Fibroblast of gingiva (primary cell): ENCODE results near the gene TOP2A.
A peak's percentile ranks its signal among the peaks of the same experiment; 100 is the strongest.

Experiments used
- DNase-seq: peaks from one replicate; pipeline ENCODE4 v3.0.0-alpha.2; 2011; ENCODE audit warnings: low read depth

Gene TOP2A

GRCh38 chr17:40361063-40361924 is 56.4 kb downstream of the TOP2A start:
- DNase-seq = no peak

- DNase-seq = no peak
Measured at GRCh38 chr17:40360091-40360490, 57.6 kb downstream of the TOP2A start.

GRCh38 chr17:40358323-40359038 is 59.2 kb downstream of the TOP2A start:
- DNase-seq = peak; percentile 82

GRCh38 chr17:40356990-40357881 is 60.5 kb downstream of the TOP2A start:
- no peak for DNase-seq

GRCh38 chr17:40355804-40356758 is 61.6 kb downstream of the TOP2A start:
- DNase-seq = no peak

- peak; percentile 39 for DNase-seq
Measured at GRCh38 chr17:40355123-40355803, 62.4 kb downstream of the TOP2A start.

- no peak for DNase-seq
Measured at GRCh38 chr17:40354221-40355122, 63.2 kb downstream of the TOP2A start.

- no peak for DNase-seq
Measured at GRCh38 chr17:40352779-40353394, 64.8 kb downstream of the TOP2A start.

- DNase-seq = no peak
Measured at GRCh38 chr17:40352237-40352778, 65.4 kb downstream of the TOP2A start.

GRCh38 chr17:40351359-40352236 is 66.1 kb downstream of the TOP2A start:
- no peak for DNase-seq

GRCh38 chr17:40350689-40351358 is 66.9 kb downstream of the TOP2A start:
- DNase-seq = no peak

GRCh38 chr17:40349895-40350688 is 67.6 kb downstream of the TOP2A start:
- peak; percentile 27 for DNase-seq

- no peak for DNase-seq
Measured at GRCh38 chr17:40349477-40349894, 68.2 kb downstream of the TOP2A start.

GRCh38 chr17:40348562-40349476 is 68.9 kb downstream of the TOP2A start:
- peak; percentile 43 for DNase-seq

- no peak for DNase-seq
Measured at GRCh38 chr17:40348136-40348504, 69.6 kb downstream of the TOP2A start.
